Peyer's patch (tissue), 4 donors: ENCODE data around the gene XRCC5. TPM values are rescaled to one million over a fixed set of nuclear protein-coding genes. Genes with fewer than 3 reads are reported as not detected.

Experiments
- DNase-seq, 3 donors: peaks; one replicate each; pipeline ENCODE4 v3.0.0-alpha.2; 2017 to 2019
- H3K27ac ChIP-seq, 4 donors: fragments of 200-600 bp; sonication (generic); one replicate each; pipeline ENCODE4 v1.5.1; 2016 to 2019
- H3K27me3 ChIP-seq, 2 donors: fragments of 200-600 bp; sonication (generic); one replicate each; pipeline ENCODE4 v1.5.1; 2019
- H3K36me3 ChIP-seq, 3 donors: fragments of 200-600 bp; sonication (generic); one replicate each; pipeline ENCODE4 v1.5.1; 2016 to 2019
- H3K4me1 ChIP-seq, 4 donors: fragments of 200-600 bp; sonication (generic); one replicate each; pipeline ENCODE4 v1.5.1; 2016 to 2019
- H3K4me3 ChIP-seq, 4 donors: fragments of 200-600 bp; sonication (generic); 1 replicate in 3 of 4; 2 replicates in 1 of 4; pipeline ENCODE4 v1.5.1; 2016 to 2019; ENCODE audit warnings: mild to moderate bottlenecking in 1 of 4
- H3K9me3 ChIP-seq, 4 donors: fragments of 200-600 bp; sonication (generic); one replicate each; pipeline ENCODE4 v1.5.1; 2016 to 2019; ENCODE audit warnings: mild to moderate bottlenecking in 1 of 4
- POLR2A ChIP-seq, 2 donors: fragments of 450-650 bp; IDR thresholded peaks; one replicate each; pipeline ENCODE4 v1.5.1; 2017; ENCODE audit warnings: antibody characterized with exemption in 2 of 2, mild to moderate bottlenecking in 2 of 2, moderate library complexity in 2 of 2
- total RNA-seq, 4 donors: library from RNA; depleted of rRNA; stranded (reverse); fragments of >200 nt; gene quantifications; one replicate each; pipeline ENCODE4 v1.1.0, GENCODE V29; 2016
- TF ChIP-seq, protein P1 (sequence below), 6 experiments: fragments of 450-650 bp in 4 of 6; fragments of 200-600 bp in 2 of 6; sonication (generic) in 1 of 6; IDR thresholded peaks; one replicate each; pipeline ENCODE4 v1.5.1; 2017 to 2019; ENCODE audit warnings: antibody characterized with exemption in 6 of 6, mild to moderate bottlenecking in 3 of 6, moderate library complexity in 1 of 6

XRCC5 gene
- total RNA-seq, result 100 to 1,000 TPM in 3 of 4 donors, 10 to 100 TPM in 1; 81.7 to 140 (median 111) TPM

- Histone ChIP-seq H3K36me3 (peaks cover 0 to 31% (median 0%) of the 10 kb centered on the region in 3 donors), H3K9me3 (no peaks in the 10 kb centered on the region), H3K4me3 (peak within 1 kb of the TSS; percentile 69 to 73 (median 72)), H3K4me1 (peaks cover 0 to 24% (median 2%) of the 10 kb centered on the region in 4 donors), H3K27me3 (no peaks in the 10 kb centered on the region), H3K27ac (peak within 1 kb of the TSS; percentile 83 to 87 (median 85))
- TF ChIP-seq POLR2A (IDR thresholded peaks at IDR 0.05), result peak in 1 of 2 donors; percentile 56
- TF ChIP-seq, protein P1, sequence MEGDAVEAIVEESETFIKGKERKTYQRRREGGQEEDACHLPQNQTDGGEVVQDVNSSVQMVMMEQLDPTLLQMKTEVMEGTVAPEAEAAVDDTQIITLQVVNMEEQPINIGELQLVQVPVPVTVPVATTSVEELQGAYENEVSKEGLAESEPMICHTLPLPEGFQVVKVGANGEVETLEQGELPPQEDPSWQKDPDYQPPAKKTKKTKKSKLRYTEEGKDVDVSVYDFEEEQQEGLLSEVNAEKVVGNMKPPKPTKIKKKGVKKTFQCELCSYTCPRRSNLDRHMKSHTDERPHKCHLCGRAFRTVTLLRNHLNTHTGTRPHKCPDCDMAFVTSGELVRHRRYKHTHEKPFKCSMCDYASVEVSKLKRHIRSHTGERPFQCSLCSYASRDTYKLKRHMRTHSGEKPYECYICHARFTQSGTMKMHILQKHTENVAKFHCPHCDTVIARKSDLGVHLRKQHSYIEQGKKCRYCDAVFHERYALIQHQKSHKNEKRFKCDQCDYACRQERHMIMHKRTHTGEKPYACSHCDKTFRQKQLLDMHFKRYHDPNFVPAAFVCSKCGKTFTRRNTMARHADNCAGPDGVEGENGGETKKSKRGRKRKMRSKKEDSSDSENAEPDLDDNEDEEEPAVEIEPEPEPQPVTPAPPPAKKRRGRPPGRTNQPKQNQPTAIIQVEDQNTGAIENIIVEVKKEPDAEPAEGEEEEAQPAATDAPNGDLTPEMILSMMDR (IDR thresholded peaks at IDR 0.05), result no peak
- DNase-seq, result peak; percentile 90 to 99 (median 98)
These were observed at the start of gene XRCC5 for GRCh38 chr2:216108967-216109921. XRCC5 (plus strand) TSS chr2:216109348; CDS start chr2:216109437, 89 bp downstream.

- DNase-seq, result no peak
- no peak for TF ChIP-seq POLR2A (IDR thresholded peaks at IDR 0.05)
- TF ChIP-seq, protein P1 (IDR thresholded peaks at IDR 0.05), result no peak
- no peaks in the 10 kb centered on the region for H3K4me1 ChIP-seq
- peaks cover 0 to 52% (median 0%) of the 10 kb centered on the region in 3 donors for H3K36me3 ChIP-seq
- no peak overlapping the region for H3K27ac ChIP-seq
- no peaks in the 10 kb centered on the region for H3K27me3 ChIP-seq
- no peak overlapping the region for H3K4me3 ChIP-seq
- no peaks in the 10 kb centered on the region for H3K9me3 ChIP-seq
These were observed 45.0 kb upstream of the XRCC5 start for GRCh38 chr2:216064014-216064630.

GRCh38 chr2:216064665-216065064, 44.5 kb upstream of the XRCC5 start:
- H3K27ac ChIP-seq, result no peak overlapping the region
- TF ChIP-seq POLR2A (IDR thresholded peaks at IDR 0.05), result no peak
- TF ChIP-seq, protein P1 (IDR thresholded peaks at IDR 0.05), result no peak

GRCh38 chr2:216066230-216066629, 42.9 kb upstream of the XRCC5 start:
- Histone ChIP-seq H3K36me3 (peaks cover 0 to 42% (median 0%) of the 10 kb centered on the region in 3 donors), H3K27me3 (no peaks in the 10 kb centered on the region), H3K9me3 (no peaks in the 10 kb centered on the region), H3K27ac (no peak overlapping the region), H3K4me3 (no peak overlapping the region), H3K4me1 (no peaks in the 10 kb centered on the region)
- TF ChIP-seq, protein P1 (IDR thresholded peaks at IDR 0.05), result no peak
- no peak for TF ChIP-seq POLR2A (IDR thresholded peaks at IDR 0.05)
- no peak for DNase-seq

More at GRCh38 chr2:216064665-216065064, 44.5 kb upstream of the XRCC5 start:
- Histone ChIP-seq H3K36me3 (peaks cover 0 to 47% (median 0%) of the 10 kb centered on the region in 3 donors), H3K27me3 (no peaks in the 10 kb centered on the region), H3K4me3 (no peak overlapping the region), H3K4me1 (no peaks in the 10 kb centered on the region), H3K9me3 (no peaks in the 10 kb centered on the region)
- no peak for DNase-seq

DNA sequence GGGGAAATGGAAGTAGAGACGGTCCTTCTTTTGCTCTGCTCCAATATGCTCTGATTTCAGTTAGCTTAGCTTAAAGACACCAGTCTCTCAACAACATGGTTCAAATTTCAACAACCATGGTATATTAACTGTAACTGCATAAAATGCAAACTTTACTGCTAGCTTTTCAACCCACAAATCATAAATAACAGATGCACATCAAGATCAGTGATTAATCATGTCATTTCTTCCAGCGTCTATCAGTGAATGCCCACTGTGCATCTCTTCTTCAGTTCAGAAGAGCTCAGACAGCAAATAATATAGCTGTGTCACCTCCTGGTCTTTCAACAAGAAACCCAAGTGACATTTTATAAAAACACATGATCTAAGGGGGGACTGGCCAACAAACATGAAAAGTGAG, 40.1 kb upstream of the XRCC5 start:
- no peaks in the 10 kb centered on the region for H3K27me3 ChIP-seq
- no peak overlapping the region for H3K4me3 ChIP-seq
- H3K4me1 ChIP-seq, result no peaks in the 10 kb centered on the region
- H3K36me3 ChIP-seq, result peaks cover 0 to 26% (median 0%) of the 10 kb centered on the region in 3 donors
- H3K27ac ChIP-seq, result no peak overlapping the region
- TF ChIP-seq POLR2A (IDR thresholded peaks at IDR 0.05), result no peak
- TF ChIP-seq, protein P1 (IDR thresholded peaks at IDR 0.05), result no peak
- DNase-seq, result no peak
- no peaks in the 10 kb centered on the region for H3K9me3 ChIP-seq
